ENCODE data around the gene CPVL.

The CPVL gene

GRCh38 chr7:29013082-29013695 is 133.1 kb downstream of the CPVL start:
- no peak overlapping the region for H3K4me3 ChIP-seq (ENCODE audit: low read depth in 1 of 2, low read length in 2 of 2)
- H3K36me3 ChIP-seq (ENCODE audit: control insufficient read depth in 1 of 2, insufficient read depth in 2 of 2, low read length in 2 of 2), result no peaks in the 10 kb centered on the region
- no peaks in the 10 kb centered on the region for H3K9me3 ChIP-seq (ENCODE audit: control insufficient read depth in 1 of 2, low read length in 2 of 2)
- no peaks in the 10 kb centered on the region for H3K27me3 ChIP-seq (ENCODE audit: low read depth, low read length)
- no peaks in the 10 kb centered on the region for H3K4me1 ChIP-seq (ENCODE audit: control insufficient read depth in 1 of 2, insufficient read depth in 2 of 2, low read length in 2 of 2)
- no peak overlapping the region for H3K27ac ChIP-seq (ENCODE audit: low read length)

GRCh38 chr7:29009947-29010346 is 136.4 kb downstream of the CPVL start:
- H3K27me3 ChIP-seq (ENCODE audit: low read depth, low read length), result no peaks in the 10 kb centered on the region
- H3K4me3 ChIP-seq (ENCODE audit: low read depth in 1 of 2, low read length in 2 of 2), result no peak overlapping the region
- H3K36me3 ChIP-seq (ENCODE audit: control insufficient read depth in 1 of 2, insufficient read depth in 2 of 2, low read length in 2 of 2), result no peaks in the 10 kb centered on the region
- H3K9me3 ChIP-seq (ENCODE audit: control insufficient read depth in 1 of 2, low read length in 2 of 2), result no peaks in the 10 kb centered on the region
- H3K27ac ChIP-seq (ENCODE audit: low read length), result no peak overlapping the region
- H3K4me1 ChIP-seq (ENCODE audit: control insufficient read depth in 1 of 2, insufficient read depth in 2 of 2, low read length in 2 of 2), result no peaks in the 10 kb centered on the region

- no peaks in the 10 kb centered on the region for H3K36me3 ChIP-seq (ENCODE audit: control insufficient read depth in 1 of 2, insufficient read depth in 2 of 2, low read length in 2 of 2)
- H3K4me1 ChIP-seq (ENCODE audit: control insufficient read depth in 1 of 2, insufficient read depth in 2 of 2, low read length in 2 of 2), result no peaks in the 10 kb centered on the region
- H3K4me3 ChIP-seq (ENCODE audit: low read depth in 1 of 2, low read length in 2 of 2), result no peak overlapping the region
- no peaks in the 10 kb centered on the region for H3K9me3 ChIP-seq (ENCODE audit: control insufficient read depth in 1 of 2, low read length in 2 of 2)
- no peaks in the 10 kb centered on the region for H3K27me3 ChIP-seq (ENCODE audit: low read depth, low read length)
- H3K27ac ChIP-seq (ENCODE audit: low read length), result no peak overlapping the region
Measured at GRCh38 chr7:29008590-29008989, 137.7 kb downstream of the CPVL start.

DNA sequence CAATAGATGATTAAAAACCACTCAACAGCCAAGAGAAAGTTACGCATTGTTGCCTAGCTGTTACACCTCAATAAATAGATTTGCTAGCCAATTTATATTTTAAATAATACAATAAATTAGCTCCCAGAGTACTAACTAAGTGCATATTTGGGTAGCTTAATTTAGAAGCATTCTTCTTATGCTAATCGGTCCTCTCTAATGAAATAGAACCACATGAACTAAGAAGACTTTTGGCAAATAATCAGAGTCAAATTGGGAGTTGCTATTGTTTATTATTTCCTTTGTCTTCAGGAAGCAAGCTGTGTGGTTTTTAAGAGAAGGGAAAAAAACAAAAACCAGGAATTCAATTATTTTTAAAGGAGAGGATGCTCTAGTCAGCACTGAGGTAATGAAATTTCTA is 139.2 kb downstream of the CPVL start:
- Histone ChIP-seq H3K27ac (ENCODE audit: low read length) (no peak overlapping the region), H3K36me3 (ENCODE audit: control insufficient read depth in 1 of 2, insufficient read depth in 2 of 2, low read length in 2 of 2) (no peaks in the 10 kb centered on the region), H3K27me3 (ENCODE audit: low read depth, low read length) (no peaks in the 10 kb centered on the region), H3K9me3 (ENCODE audit: control insufficient read depth in 1 of 2, low read length in 2 of 2) (no peaks in the 10 kb centered on the region), H3K4me1 (ENCODE audit: control insufficient read depth in 1 of 2, insufficient read depth in 2 of 2, low read length in 2 of 2) (no peaks in the 10 kb centered on the region), H3K4me3 (ENCODE audit: low read depth in 1 of 2, low read length in 2 of 2) (no peak overlapping the region)

DNA sequence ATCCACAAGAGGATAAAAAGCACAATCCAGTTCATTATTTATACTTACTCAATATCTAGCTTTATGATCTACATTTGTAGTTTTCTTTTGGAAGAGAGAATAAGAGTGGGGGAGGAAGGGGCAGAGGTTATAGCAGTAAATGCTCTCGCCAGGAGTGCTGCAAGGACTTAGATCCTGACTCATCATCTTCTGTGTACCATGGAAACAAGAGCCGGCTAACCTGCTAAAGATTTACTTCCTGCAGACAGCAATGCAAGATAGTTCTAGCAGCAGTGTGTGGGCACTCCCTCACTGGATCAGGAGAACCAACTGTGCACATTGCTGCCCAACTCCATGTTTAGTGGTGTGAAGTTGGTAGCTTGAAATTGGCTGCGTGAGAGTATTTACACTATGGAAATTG is 140.5 kb downstream of the CPVL start:
- no peaks in the 10 kb centered on the region for H3K4me1 ChIP-seq (ENCODE audit: control insufficient read depth in 1 of 2, insufficient read depth in 2 of 2, low read length in 2 of 2)
- no peaks in the 10 kb centered on the region for H3K36me3 ChIP-seq (ENCODE audit: control insufficient read depth in 1 of 2, insufficient read depth in 2 of 2, low read length in 2 of 2)
- H3K9me3 ChIP-seq (ENCODE audit: control insufficient read depth in 1 of 2, low read length in 2 of 2), result no peaks in the 10 kb centered on the region
- H3K4me3 ChIP-seq (ENCODE audit: low read depth in 1 of 2, low read length in 2 of 2), result no peak overlapping the region
- H3K27me3 ChIP-seq (ENCODE audit: low read depth, low read length), result no peaks in the 10 kb centered on the region
- no peak overlapping the region for H3K27ac ChIP-seq (ENCODE audit: low read length)

- no peak overlapping the region for H3K4me3 ChIP-seq (ENCODE audit: low read depth in 1 of 2, low read length in 2 of 2)
- no peaks in the 10 kb centered on the region for H3K36me3 ChIP-seq (ENCODE audit: control insufficient read depth in 1 of 2, insufficient read depth in 2 of 2, low read length in 2 of 2)
- H3K27me3 ChIP-seq (ENCODE audit: low read depth, low read length), result no peaks in the 10 kb centered on the region
- no peaks in the 10 kb centered on the region for H3K9me3 ChIP-seq (ENCODE audit: control insufficient read depth in 1 of 2, low read length in 2 of 2)
- no peak overlapping the region for H3K27ac ChIP-seq (ENCODE audit: low read length)
- no peaks in the 10 kb centered on the region for H3K4me1 ChIP-seq (ENCODE audit: control insufficient read depth in 1 of 2, insufficient read depth in 2 of 2, low read length in 2 of 2)
Measured at GRCh38 chr7:29005406-29005805, 140.9 kb downstream of the CPVL start.

GRCh38 chr7:29003703-29004102 is 142.6 kb downstream of the CPVL start:
- Histone ChIP-seq H3K4me1 (ENCODE audit: control insufficient read depth in 1 of 2, insufficient read depth in 2 of 2, low read length in 2 of 2) (no peaks in the 10 kb centered on the region), H3K27ac (ENCODE audit: low read length) (no peak overlapping the region), H3K36me3 (ENCODE audit: control insufficient read depth in 1 of 2, insufficient read depth in 2 of 2, low read length in 2 of 2) (no peaks in the 10 kb centered on the region), H3K27me3 (ENCODE audit: low read depth, low read length) (no peaks in the 10 kb centered on the region), H3K4me3 (ENCODE audit: low read depth in 1 of 2, low read length in 2 of 2) (no peak overlapping the region), H3K9me3 (ENCODE audit: control insufficient read depth in 1 of 2, low read length in 2 of 2) (no peaks in the 10 kb centered on the region)

GRCh38 chr7:29000717-29001076 is 145.6 kb downstream of the CPVL start:
- H3K27ac ChIP-seq (ENCODE audit: low read length), result no peak overlapping the region
- peaks cover 0 to 6% of the 10 kb centered on the region in 2 donors for H3K4me1 ChIP-seq (ENCODE audit: control insufficient read depth in 1 of 2, insufficient read depth in 2 of 2, low read length in 2 of 2)
- no peaks in the 10 kb centered on the region for H3K9me3 ChIP-seq (ENCODE audit: control insufficient read depth in 1 of 2, low read length in 2 of 2)
- no peak overlapping the region for H3K4me3 ChIP-seq (ENCODE audit: low read depth in 1 of 2, low read length in 2 of 2)
- no peaks in the 10 kb centered on the region for H3K27me3 ChIP-seq (ENCODE audit: low read depth, low read length)
- H3K36me3 ChIP-seq (ENCODE audit: control insufficient read depth in 1 of 2, insufficient read depth in 2 of 2, low read length in 2 of 2), result no peaks in the 10 kb centered on the region

DNA sequence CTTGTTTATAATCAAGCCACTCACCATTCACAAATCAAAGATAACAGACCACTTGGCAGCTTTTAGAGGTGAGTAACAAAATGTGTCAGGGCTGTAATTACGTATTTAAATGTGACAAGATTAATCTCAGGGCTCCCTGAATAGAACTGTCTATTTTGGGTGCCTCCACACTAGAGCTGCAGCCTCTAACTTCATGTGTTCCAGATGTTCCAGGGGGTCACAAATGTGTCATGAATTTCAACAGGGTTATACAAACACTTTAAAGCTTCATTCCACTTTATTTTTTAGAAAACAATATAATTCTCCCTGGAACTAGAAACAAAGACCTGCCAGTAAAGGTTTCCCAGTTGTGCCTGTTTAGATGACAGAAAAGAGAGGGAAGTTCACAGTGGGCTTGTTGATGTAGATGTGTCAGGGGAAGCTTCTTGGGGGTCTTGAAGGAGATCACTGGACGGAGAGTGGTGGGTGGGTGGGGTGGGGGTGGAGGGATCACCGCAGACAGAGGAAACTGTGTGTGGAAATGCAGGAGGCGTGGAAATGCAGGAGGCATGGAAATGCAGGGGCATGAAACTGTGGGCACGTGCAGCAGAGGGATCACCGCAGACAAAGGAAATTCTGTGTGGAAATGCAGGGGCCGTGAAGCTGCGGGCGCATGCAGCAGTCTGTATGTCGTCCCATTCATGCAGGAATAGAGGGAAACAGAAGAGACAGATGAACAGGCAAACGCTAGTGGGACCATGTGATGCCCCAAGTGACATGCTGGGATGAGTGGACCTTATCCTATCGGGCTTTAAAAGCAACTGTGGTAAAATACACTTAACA is 146.2 kb downstream of the CPVL start:
- Histone ChIP-seq H3K4me1 (ENCODE audit: control insufficient read depth in 1 of 2, insufficient read depth in 2 of 2, low read length in 2 of 2) (peaks cover 0 to 6% of the 10 kb centered on the region in 2 donors), H3K9me3 (ENCODE audit: control insufficient read depth in 1 of 2, low read length in 2 of 2) (no peaks in the 10 kb centered on the region), H3K27ac (ENCODE audit: low read length) (no peak overlapping the region), H3K36me3 (ENCODE audit: control insufficient read depth in 1 of 2, insufficient read depth in 2 of 2, low read length in 2 of 2) (no peaks in the 10 kb centered on the region), H3K4me3 (ENCODE audit: low read depth in 1 of 2, low read length in 2 of 2) (no peak overlapping the region), H3K27me3 (ENCODE audit: low read depth, low read length) (no peaks in the 10 kb centered on the region)

GRCh38 chr7:28999427-28999826 is 146.9 kb downstream of the CPVL start:
- Histone ChIP-seq H3K27ac (ENCODE audit: low read length) (no peak overlapping the region), H3K36me3 (ENCODE audit: control insufficient read depth in 1 of 2, insufficient read depth in 2 of 2, low read length in 2 of 2) (no peaks in the 10 kb centered on the region), H3K27me3 (ENCODE audit: low read depth, low read length) (no peaks in the 10 kb centered on the region), H3K9me3 (ENCODE audit: control insufficient read depth in 1 of 2, low read length in 2 of 2) (no peaks in the 10 kb centered on the region), H3K4me1 (ENCODE audit: control insufficient read depth in 1 of 2, insufficient read depth in 2 of 2, low read length in 2 of 2) (peaks cover 0 to 6% of the 10 kb centered on the region in 2 donors), H3K4me3 (ENCODE audit: low read depth in 1 of 2, low read length in 2 of 2) (no peak overlapping the region)

- Histone ChIP-seq H3K36me3 (ENCODE audit: control insufficient read depth in 1 of 2, insufficient read depth in 2 of 2, low read length in 2 of 2) (no peaks in the 10 kb centered on the region), H3K9me3 (ENCODE audit: control insufficient read depth in 1 of 2, low read length in 2 of 2) (no peaks in the 10 kb centered on the region), H3K27me3 (ENCODE audit: low read depth, low read length) (no peaks in the 10 kb centered on the region), H3K27ac (ENCODE audit: low read length) (no peak overlapping the region), H3K4me1 (ENCODE audit: control insufficient read depth in 1 of 2, insufficient read depth in 2 of 2, low read length in 2 of 2) (peaks cover 0 to 6% of the 10 kb centered on the region in 2 donors), H3K4me3 (ENCODE audit: low read depth in 1 of 2, low read length in 2 of 2) (no peak overlapping the region)
Measured at GRCh38 chr7:28998105-28998504, 148.2 kb downstream of the CPVL start.

GRCh38 chr7:28996836-28997235 is 149.5 kb downstream of the CPVL start:
- H3K4me3 ChIP-seq (ENCODE audit: low read depth in 1 of 2, low read length in 2 of 2), result no peak overlapping the region
- peaks cover 0 to 6% of the 10 kb centered on the region in 2 donors for H3K4me1 ChIP-seq (ENCODE audit: control insufficient read depth in 1 of 2, insufficient read depth in 2 of 2, low read length in 2 of 2)
- H3K27ac ChIP-seq (ENCODE audit: low read length), result no peak overlapping the region
- no peaks in the 10 kb centered on the region for H3K27me3 ChIP-seq (ENCODE audit: low read depth, low read length)
- no peaks in the 10 kb centered on the region for H3K9me3 ChIP-seq (ENCODE audit: control insufficient read depth in 1 of 2, low read length in 2 of 2)
- no peaks in the 10 kb centered on the region for H3K36me3 ChIP-seq (ENCODE audit: control insufficient read depth in 1 of 2, insufficient read depth in 2 of 2, low read length in 2 of 2)

Measured in muscle layer of duodenum (tissue), 2 donors.